Activated naive CD8-positive, alpha-beta T cell treated with anti-CD3 and anti-CD28 coated beads for 36 hours (primary cell): ENCODE data around the gene KRTAP2-1. TPM values are rescaled to one million over a fixed set of nuclear protein-coding genes. Genes with fewer than 3 reads are reported as not detected.
"Not testable (repeated sequence)": the region's sequence is repeated elsewhere in the genome, so short reads cannot be mapped to it uniquely, and the experiment has no call there.

Experiments used
- DNase-seq: peaks from one replicate; pipeline ENCODE4 v3.0.0; 2021
- H3K27ac Mint-ChIP-seq: one replicate; pipeline ENCODE4 v1.8.0; 2022; ENCODE audit warnings: mild to moderate bottlenecking, moderate library complexity, mixed read lengths
- H3K27me3 Mint-ChIP-seq: one replicate; pipeline ENCODE4 v1.8.0; 2022; ENCODE audit warnings: mild to moderate bottlenecking, mixed read lengths
- H3K36me3 Mint-ChIP-seq: one replicate; pipeline ENCODE4 v1.8.0; 2021; ENCODE audit warnings: mild to moderate bottlenecking, mixed read lengths
- H3K4me1 Mint-ChIP-seq: one replicate; pipeline ENCODE4 v1.8.0; 2021; ENCODE audit warnings: mixed read lengths
- H3K4me3 Mint-ChIP-seq: one replicate; pipeline ENCODE4 v1.8.0; 2022; ENCODE audit warnings: mild to moderate bottlenecking, moderate library complexity, mixed read lengths
- H3K9me3 Mint-ChIP-seq: one replicate; pipeline ENCODE4 v1.8.0; 2022; ENCODE audit warnings: mixed read lengths
- total RNA-seq, 2 experiments: library from RNA; stranded (reverse); gene quantifications; one replicate each; pipeline ENCODE4 v1.2.3, GENCODE V29; 2021

The KRTAP2-1 gene
- total RNA-seq, 2 experiments from 2014 or later: not detected

DNA sequence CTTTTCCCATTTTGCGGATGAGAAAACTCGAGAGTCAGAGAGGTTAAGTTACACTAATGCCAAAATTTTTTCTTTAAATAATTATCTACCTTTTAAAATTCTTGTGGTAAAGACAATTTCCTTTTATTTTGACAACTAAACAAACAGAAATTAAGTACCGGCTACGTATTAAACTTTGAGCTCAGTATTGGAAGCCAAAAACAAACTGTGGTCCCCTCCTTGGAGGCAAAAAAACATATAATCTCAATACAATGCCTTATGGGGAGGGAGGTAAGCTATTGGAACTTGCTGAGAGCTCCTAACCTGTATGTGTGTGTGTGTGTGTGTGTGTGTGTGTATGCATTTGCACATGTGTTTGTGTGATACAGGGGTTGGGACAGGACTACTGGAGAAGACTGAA is 16.3 kb upstream of the KRTAP2-1 start:
- no peak overlapping the region for H3K4me3 Mint-ChIP-seq
- no peaks in the 10 kb centered on the region for H3K9me3 Mint-ChIP-seq
- no peak for DNase-seq
- peaks cover 21% of the 10 kb centered on the region for H3K27me3 Mint-ChIP-seq
- H3K27ac Mint-ChIP-seq: no peak overlapping the region
- H3K36me3 Mint-ChIP-seq: no peaks in the 10 kb centered on the region
- no peaks in the 10 kb centered on the region for H3K4me1 Mint-ChIP-seq

GRCh38 chr17:41061964-41062363 is 14.8 kb upstream of the KRTAP2-1 start:
- no peaks in the 10 kb centered on the region for H3K4me1 Mint-ChIP-seq
- H3K9me3 Mint-ChIP-seq: no peaks in the 10 kb centered on the region
- H3K4me3 Mint-ChIP-seq: no peak overlapping the region
- peaks cover 30% of the 10 kb centered on the region for H3K27me3 Mint-ChIP-seq
- no peak for DNase-seq
- no peaks in the 10 kb centered on the region for H3K36me3 Mint-ChIP-seq
- H3K27ac Mint-ChIP-seq: no peak overlapping the region

- Mint-ChIP-seq H3K36me3 (no peaks in the 10 kb centered on the region), H3K4me1 (no peaks in the 10 kb centered on the region), H3K4me3 (no peak within 1 kb of the TSS), H3K27me3 (peaks cover 30% of the 10 kb centered on the region), H3K27ac (no peak within 1 kb of the TSS), H3K9me3 (no peaks in the 10 kb centered on the region)
- no peak for DNase-seq
Observed at GRCh38 chr17:41060052-41060604, 13.0 kb upstream of the KRTAP2-1 start, which contains the start of gene KRTAP2-3. TSS of gene KRTAP2-3 (minus strand) at chr17:41060114. CDS start at chr17:41060050, 64 bp downstream.

- not testable (repeated sequence) for H3K27ac Mint-ChIP-seq
- H3K27me3 Mint-ChIP-seq: peaks cover 30% of the 10 kb centered on the region
Observed at GRCh38 chr17:41059276-41060051, 12.3 kb upstream of the KRTAP2-1 start.

GRCh38 chr17:41058741-41059140 is 11.6 kb upstream of the KRTAP2-1 start:
- H3K27ac Mint-ChIP-seq: no peak overlapping the region
- H3K4me1 Mint-ChIP-seq: no peaks in the 10 kb centered on the region
- DNase-seq: no peak
- H3K9me3 Mint-ChIP-seq: no peaks in the 10 kb centered on the region
- peaks cover 30% of the 10 kb centered on the region for H3K27me3 Mint-ChIP-seq
- H3K4me3 Mint-ChIP-seq: no peak overlapping the region
- no peaks in the 10 kb centered on the region for H3K36me3 Mint-ChIP-seq

More at GRCh38 chr17:41059276-41060051, 12.3 kb upstream of the KRTAP2-1 start:
- not testable (repeated sequence) for H3K4me1 Mint-ChIP-seq, H3K9me3 Mint-ChIP-seq, DNase-seq, H3K36me3 Mint-ChIP-seq, H3K4me3 Mint-ChIP-seq

DNA sequence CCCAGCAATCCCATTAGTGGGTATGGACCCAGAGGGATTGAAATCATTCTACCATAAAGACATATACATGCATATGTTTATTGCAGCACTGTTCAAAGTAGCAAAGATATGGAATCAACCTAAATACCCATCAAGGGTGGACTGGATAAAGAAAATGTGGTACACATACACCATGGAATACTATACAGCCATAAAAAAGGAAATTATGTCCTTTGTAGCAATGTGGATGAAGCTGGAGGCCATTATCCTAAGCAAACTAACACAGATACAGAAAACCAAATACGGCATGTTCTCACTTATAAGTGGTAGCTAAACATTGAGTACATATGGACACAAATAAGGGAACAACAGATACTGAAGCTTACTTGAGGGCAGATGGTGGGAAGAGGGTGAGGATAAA is 10.4 kb upstream of the KRTAP2-1 start:
- H3K4me1 Mint-ChIP-seq: no peaks in the 10 kb centered on the region
- H3K4me3 Mint-ChIP-seq: no peak overlapping the region
- H3K27me3 Mint-ChIP-seq: peaks cover 30% of the 10 kb centered on the region
- no peak overlapping the region for H3K27ac Mint-ChIP-seq
- H3K36me3 Mint-ChIP-seq: no peaks in the 10 kb centered on the region
- H3K9me3 Mint-ChIP-seq: no peaks in the 10 kb centered on the region
- no peak for DNase-seq

DNA sequence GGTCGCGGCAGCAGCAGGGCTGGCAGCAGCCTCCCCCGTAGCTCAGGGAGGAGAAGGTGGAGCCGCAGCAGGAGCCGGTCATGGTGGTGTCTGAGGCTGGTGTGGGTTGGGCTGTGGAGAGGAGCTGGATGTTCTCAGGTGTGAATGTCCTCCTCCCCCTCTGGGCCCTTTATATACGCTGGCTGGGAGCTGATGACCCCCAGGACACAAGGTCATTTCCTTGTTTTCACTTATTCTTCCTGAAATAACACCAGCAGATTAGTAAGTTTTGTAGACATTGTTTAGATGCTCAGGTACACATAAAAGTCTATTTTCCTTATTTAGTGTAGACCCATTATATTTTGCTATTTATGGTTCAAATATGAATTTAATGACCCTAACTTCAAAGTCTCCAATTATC is 8.0 kb upstream of the KRTAP2-1 start, which contains the start of gene KRTAP2-2:
Gene KRTAP2-2, minus strand, starts transcription at position 101 of the 400 bp plus-strand sequence. Its CDS starts 19 bp downstream, at position 82.
- not testable (repeated sequence) for H3K4me1 Mint-ChIP-seq, DNase-seq, H3K4me3 Mint-ChIP-seq, H3K9me3 Mint-ChIP-seq, H3K27ac Mint-ChIP-seq, H3K36me3 Mint-ChIP-seq
- H3K27me3 Mint-ChIP-seq: peaks cover 17% of the 10 kb centered on the region

GRCh38 chr17:41054556-41054955 is 7.4 kb upstream of the KRTAP2-1 start:
- peaks cover 19% of the 10 kb centered on the region for H3K27me3 Mint-ChIP-seq
- not testable (repeated sequence) for H3K27ac Mint-ChIP-seq, H3K9me3 Mint-ChIP-seq, H3K36me3 Mint-ChIP-seq, DNase-seq, H3K4me3 Mint-ChIP-seq, H3K4me1 Mint-ChIP-seq

GRCh38 chr17:41054025-41054424 is 6.9 kb upstream of the KRTAP2-1 start:
- Mint-ChIP-seq H3K9me3 (no peaks in the 10 kb centered on the region), H3K36me3 (no peaks in the 10 kb centered on the region), H3K27me3 (peaks cover 14% of the 10 kb centered on the region), H3K4me1 (no peaks in the 10 kb centered on the region), H3K4me3 (no peak overlapping the region), H3K27ac (no peak overlapping the region)
- DNase-seq: no peak

GRCh38 chr17:41052566-41052965 is 5.5 kb upstream of the KRTAP2-1 start:
- Mint-ChIP-seq H3K4me1 (no peaks in the 10 kb centered on the region), H3K27me3 (peaks cover 23% of the 10 kb centered on the region), H3K9me3 (no peaks in the 10 kb centered on the region), H3K4me3 (no peak overlapping the region), H3K36me3 (no peaks in the 10 kb centered on the region), H3K27ac (no peak overlapping the region)
- DNase-seq: no peak

DNA sequence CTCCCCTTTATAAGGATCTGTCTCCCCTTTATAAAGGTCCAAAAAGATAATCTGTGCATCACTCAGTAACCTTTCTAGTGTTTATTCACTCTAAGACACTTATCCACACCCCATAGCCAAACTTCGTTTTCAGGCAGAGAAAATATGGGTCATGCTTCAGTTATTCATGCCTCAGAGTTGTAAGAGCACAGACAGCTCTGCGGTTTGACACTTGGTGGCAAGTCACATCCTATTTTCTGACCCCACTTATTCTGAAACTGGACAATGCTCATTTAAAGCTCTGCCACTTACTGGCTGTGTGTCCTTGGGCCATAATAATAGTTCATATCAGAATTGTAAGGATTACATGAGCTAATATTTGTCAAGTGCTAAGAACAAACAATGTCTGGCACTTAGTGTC is 2.0 kb upstream of the KRTAP2-1 start:
- Mint-ChIP-seq H3K27me3 (peaks cover 32% of the 10 kb centered on the region), H3K27ac (no peak overlapping the region), H3K4me1 (no peaks in the 10 kb centered on the region), H3K36me3 (no peaks in the 10 kb centered on the region), H3K4me3 (no peak overlapping the region), H3K9me3 (peaks cover 1% of the 10 kb centered on the region)
- DNase-seq: no peak

DNA sequence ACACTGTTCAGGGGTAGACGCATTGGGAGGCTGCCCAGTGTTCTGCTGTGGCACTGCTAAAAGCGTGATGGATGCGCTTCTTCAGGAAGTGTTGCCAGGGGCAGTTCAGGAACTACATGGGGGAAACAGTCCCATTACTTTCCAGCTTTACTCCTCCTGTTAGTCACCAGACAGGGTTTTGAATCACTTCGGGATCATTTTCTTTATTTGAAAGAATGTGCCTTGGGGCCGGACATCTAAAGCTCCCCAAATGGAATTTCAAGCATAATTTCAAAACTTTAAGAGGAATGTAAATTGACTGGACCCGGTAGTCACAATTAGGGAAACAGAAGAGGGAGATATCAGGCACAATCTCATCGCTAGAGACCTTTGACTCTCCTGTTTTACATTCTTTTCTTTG is 1.3 kb upstream of the KRTAP2-1 start:
- no peak for DNase-seq
- H3K4me1 Mint-ChIP-seq: peaks cover 2% of the 10 kb centered on the region
- H3K4me3 Mint-ChIP-seq: no peak overlapping the region
- peaks cover 32% of the 10 kb centered on the region for H3K27me3 Mint-ChIP-seq
- H3K36me3 Mint-ChIP-seq: peaks cover 2% of the 10 kb centered on the region
- no peak overlapping the region for H3K27ac Mint-ChIP-seq
- H3K9me3 Mint-ChIP-seq: peaks cover 5% of the 10 kb centered on the region

DNA sequence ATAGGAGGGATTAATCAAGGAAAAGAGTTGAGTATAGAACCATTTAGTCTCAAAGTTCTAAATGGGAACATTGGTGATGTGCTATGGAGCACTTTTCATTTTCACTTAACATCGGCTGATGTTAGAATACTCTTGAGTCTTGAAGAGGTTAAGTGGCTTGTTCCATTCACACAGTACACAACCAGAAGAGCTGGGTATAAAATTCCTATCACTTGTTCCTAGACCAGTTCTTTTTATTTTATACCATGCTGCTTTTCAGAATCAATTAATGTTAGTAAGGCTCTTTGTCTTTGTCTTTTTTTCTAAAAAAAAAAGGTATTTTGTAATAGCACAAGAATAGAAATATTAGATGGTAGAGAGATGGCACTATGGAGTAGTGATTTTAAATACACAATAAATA is 4.2 kb downstream of the KRTAP2-1 start:
- H3K9me3 Mint-ChIP-seq: peaks cover 6% of the 10 kb centered on the region

DNA sequence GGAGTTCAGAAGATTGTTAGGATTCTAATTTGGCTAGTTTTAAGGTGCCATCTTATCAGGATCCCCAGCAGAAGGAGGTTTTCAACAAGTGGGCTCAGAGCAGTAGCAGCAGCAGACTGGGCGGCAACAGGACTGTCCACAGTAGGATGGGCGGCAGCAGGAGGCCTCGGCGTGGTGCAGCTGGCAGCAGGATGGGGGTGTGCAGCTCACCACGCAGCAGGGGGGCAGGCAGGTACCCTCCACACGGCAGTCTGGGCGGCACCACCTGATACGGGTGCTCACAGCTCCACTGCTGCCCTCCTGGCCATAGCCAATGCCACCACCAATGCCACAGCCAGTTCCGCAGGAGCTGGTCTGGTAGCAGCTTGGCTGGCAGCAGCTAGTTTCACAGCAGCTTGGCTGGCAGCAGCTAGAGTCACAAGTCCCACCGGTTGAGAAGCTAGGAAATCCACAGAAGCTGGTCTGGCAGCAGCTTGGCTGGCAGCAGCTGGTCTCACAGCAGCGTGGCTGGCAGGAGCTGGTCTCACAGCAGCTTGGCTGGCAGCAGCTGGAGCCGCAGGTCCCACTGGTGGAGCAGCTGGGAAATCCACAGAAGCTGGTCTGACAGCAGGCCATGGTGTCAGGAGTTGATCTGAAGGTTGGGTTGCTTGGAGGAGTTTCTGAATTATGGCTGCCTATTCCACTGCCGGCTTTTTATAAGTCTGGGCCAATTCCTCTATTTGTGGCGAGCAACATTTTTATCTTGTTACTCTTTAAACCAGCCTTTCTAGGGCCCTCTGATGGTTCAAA is 6.1 kb downstream of the KRTAP2-1 start, which contains the start of gene KRTAP1-1:
Gene KRTAP1-1, minus strand, starts transcription at position 668 of the 789 bp plus-strand sequence. Its CDS starts 53 bp downstream, at position 615.
- not testable (repeated sequence) for H3K36me3 Mint-ChIP-seq, H3K4me3 Mint-ChIP-seq, H3K27ac Mint-ChIP-seq, H3K4me1 Mint-ChIP-seq, H3K27me3 Mint-ChIP-seq, DNase-seq, H3K9me3 Mint-ChIP-seq

More for the DNA sequence above, 4.2 kb downstream of the KRTAP2-1 start:
- Mint-ChIP-seq H3K27me3 (peaks cover 18% of the 10 kb centered on the region), H3K4me1 (peaks cover 2% of the 10 kb centered on the region), H3K36me3 (peaks cover 3% of the 10 kb centered on the region), H3K27ac (no peak overlapping the region), H3K4me3 (no peak overlapping the region)
- DNase-seq: no peak

DNA sequence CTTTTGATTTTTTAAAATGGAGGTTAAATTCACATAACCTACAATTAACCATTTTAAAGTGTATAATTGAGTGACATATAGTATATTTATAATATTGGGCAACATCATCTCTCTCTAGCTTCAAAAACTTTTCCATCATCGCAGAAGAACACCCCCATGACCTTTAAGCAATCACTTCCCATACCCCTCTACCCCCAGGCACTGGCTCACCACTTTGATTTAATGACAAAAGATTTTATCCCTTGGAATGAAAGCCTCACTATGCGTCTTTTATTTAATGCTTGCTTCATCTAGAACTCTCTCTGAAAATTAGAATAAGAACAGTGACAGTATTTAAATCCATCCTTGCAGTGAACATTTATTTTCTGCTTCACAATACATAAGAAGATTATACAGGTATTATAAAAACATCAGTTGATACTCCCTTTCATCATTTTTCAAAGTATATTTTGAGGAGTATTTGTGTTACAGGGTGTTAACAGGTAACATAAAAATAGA is 9.2 kb downstream of the KRTAP2-1 start:
- H3K9me3 Mint-ChIP-seq: no peaks in the 10 kb centered on the region
- peaks cover 3% of the 10 kb centered on the region for H3K27me3 Mint-ChIP-seq
- no peaks in the 10 kb centered on the region for H3K4me1 Mint-ChIP-seq
- no peak for DNase-seq
- no peaks in the 10 kb centered on the region for H3K36me3 Mint-ChIP-seq
- no peak overlapping the region for H3K27ac Mint-ChIP-seq
- no peak overlapping the region for H3K4me3 Mint-ChIP-seq
